ENCODE measurements around the gene FARSB.
"Not testable (repeated sequence)": the region's sequence is repeated elsewhere in the genome, so short reads cannot be mapped to it uniquely, and the experiment has no call there.

The FARSB gene

DNA sequence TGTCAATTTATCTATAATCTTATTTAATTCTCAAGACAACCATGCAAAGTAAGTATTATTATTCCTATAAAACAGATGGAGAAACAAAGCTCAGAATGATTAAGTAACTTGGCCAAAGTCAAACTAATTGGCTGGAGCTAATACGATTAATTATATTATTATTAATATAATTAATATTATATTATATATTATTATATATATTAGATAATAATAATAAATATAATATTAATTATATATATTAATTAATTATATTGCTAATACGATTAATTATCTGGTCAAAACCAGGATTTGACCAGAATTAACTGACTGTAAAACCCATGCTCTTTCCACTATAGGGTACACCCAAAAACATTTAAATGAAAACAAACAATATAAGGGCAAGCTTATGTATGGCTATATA, 52.4 kb downstream of the FARSB start:
- no peak for DNase-seq

- DNase-seq, result no peak
These were observed 57.3 kb downstream of the FARSB start for GRCh38 chr2:222598611-222599010.

GRCh38 chr2:222595581-222595980, 60.3 kb downstream of the FARSB start:
- no peak for DNase-seq

DNA sequence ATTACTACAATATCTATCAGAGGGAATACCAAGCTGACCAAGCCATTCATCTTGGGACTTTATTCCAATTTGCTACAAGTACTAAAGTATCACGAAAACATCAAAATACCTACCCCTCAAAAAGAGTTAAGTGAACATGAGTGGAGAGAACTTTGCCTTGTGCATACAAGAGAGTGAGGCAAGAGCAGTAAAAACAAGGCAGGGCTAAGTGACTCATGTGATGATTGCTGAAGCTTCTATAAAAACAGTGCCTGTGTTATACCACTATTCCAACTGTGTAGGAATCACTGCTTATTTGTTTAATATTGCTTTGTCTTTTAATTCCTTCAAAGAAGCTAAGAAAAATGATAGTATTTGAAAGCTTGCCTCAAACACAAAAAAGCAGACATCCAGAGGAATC, 61.2 kb downstream of the FARSB start:
- no peak for DNase-seq

DNA sequence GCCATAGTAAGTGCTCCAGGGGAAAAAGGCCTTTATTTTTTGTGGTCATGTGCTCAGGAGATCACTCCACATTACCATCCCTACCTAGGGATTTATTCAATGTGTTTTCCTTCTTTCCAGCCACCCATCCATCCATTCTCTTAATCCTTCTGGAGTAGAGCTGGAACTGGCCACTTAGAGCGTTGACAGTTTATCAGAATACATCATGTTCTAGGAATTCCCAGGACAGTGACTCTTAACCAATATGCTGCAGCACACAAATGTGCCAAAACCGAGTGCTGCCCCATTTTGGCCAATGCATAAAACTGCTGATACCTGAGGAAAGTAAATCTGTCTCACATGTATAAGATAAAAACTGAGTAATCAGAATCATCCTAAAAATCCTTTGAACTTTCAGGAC, 63.7 kb downstream of the FARSB start:
- DNase-seq, result no peak

- DNase-seq, result no peak
These were observed 64.2 kb downstream of the FARSB start for GRCh38 chr2:222591661-222592060.

- DNase-seq, result not testable (repeated sequence)
These were observed 71.3 kb downstream of the FARSB start for GRCh38 chr2:222584589-222584988.

DNA sequence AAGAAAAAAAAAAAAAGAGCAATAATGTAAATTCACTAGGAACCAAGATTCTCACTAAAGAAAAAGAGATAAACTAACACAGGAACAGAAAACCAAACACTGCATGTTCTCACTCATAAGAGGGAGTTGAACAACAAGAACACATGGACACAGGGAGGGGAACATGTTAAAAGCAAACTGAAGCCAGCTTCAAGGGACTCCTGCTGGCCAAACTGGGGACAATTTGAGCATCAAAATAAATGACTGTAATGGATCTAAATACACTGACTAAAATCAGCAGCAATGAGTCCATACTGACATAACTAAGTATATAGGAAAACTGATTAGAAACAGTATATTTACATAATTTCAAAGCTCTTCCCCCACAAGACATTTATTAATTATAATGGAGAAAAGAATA, 73.0 kb downstream of the FARSB start:
- no peak for DNase-seq

DNA sequence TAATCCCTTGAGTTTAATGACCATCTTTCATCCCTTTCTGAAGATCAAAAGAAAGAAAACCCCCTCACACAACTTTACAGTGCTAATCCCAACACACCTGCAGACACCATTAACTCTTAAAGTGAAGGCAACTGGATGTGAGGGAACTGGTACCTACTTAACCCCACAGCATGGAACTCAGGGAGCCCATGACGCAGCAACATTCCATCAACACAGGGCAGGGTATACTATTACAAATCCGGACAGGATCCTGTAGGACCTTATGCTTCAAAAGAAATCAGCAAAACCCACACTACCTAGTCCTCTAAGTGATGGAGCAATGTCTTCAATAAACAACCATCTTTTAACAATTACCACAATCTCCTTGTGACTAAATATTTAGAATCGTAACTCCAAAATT, 78.6 kb downstream of the FARSB start:
- no peak for DNase-seq

DNA sequence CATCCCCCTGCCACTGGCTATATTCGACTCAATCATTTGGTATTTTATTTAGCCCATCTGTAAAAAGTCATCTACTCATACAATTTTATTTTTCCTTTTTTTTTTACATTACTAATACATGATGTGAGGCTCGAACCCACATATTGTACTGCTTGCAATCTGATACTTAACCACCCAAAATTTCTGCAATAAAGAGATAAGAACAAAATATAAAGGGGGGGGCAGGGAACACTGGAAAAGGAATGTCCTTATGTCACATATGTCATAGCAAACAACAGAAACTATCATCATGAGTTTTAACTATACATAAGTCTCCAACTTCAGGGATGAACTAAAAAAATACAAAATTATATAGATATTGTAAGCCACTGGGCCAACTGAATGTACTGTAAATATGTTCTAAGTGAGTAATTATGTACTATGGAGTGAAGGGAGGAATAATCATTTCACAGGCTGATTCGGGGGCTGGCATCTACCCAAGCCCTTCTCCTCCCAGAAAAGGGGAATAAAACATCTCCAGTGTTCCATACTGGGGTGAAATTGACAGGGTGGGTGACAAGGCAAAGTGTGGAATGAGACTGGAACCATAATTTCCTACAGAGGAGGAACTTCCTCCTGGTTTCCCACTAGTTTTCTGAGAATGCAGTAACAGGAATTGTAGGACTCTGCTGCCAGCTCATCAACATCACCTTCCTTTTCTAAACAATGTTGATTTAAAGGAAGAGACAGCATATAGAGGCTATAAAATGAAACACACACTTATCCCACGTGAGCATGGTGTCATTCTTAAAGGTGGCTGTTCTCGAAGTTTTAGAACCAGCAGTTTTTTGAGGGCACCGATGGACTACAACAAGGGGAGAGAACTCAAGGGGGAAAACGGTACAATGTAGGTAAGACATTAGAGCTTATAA, 79.5 kb downstream of the FARSB start:
- no peak for DNase-seq

DNA sequence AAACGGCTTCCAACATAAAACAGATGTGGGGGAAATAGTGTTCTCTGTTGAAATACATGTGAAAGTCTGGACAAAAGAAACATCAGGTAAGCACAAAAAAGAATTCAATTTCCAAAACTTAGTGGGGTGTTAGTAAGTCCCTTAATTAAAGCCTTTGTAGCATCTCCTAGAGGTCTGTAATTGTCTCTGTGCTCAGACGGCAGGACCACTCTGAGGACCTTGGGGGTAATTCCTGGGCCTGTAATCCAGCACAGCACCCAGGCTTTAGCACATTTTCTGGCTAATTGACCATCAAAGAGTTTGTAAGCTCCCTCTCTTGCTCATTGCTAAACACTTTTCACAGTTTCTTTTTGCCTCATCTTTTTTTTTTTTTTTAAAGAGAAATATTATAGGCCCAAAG, 80.3 kb downstream of the FARSB start:
- no peak for DNase-seq

GRCh38 chr2:222572751-222573174, 83.1 kb downstream of the FARSB start:
- peak; percentile 8 for DNase-seq

- no peak for DNase-seq
These were observed 83.6 kb downstream of the FARSB start for GRCh38 chr2:222572264-222572721.

DNA sequence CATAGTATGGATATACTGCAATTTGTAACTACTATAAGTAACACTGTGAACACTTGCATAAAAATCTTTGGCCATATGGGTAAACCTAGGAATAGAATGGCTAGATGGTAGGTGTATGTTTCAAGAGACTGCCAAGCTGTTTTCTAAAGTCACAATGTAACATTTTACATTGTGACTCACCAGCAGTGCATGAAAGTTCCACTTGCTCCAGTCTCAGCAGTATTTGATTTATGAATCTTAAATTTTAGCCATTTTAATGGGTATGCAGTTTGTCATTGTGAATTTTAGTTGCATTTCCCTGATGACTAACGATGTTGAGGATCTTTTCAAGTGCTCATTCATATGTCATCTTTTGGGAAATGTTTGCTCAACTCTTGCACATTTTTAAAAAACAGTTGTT, 86.1 kb downstream of the FARSB start:
- no peak for DNase-seq

GRCh38 chr2:222568865-222569264, 87.0 kb downstream of the FARSB start:
- no peak for DNase-seq

DNA sequence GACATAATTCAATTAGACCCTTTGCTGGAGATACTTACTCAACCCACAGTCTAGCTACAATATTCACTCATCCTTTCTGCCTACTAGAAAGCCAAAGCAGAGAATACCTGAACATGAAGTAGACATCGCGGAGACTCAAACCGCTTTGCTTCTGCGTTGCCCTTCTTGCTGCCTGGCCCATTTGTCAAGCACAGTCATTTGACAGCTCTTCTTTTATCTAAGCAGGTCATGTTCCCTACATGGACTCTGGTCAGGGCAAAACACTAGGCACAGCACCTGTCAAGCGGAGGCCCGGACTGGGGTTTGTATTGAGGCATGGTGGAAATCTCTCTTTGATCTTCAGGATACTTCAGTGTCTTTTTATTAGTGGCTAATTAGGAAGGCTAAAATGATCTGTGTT, 89.7 kb downstream of the FARSB start:
- DNase-seq, result no peak

GRCh38 chr2:222563936-222564335, 92.0 kb downstream of the FARSB start:
- DNase-seq, result no peak

DNA sequence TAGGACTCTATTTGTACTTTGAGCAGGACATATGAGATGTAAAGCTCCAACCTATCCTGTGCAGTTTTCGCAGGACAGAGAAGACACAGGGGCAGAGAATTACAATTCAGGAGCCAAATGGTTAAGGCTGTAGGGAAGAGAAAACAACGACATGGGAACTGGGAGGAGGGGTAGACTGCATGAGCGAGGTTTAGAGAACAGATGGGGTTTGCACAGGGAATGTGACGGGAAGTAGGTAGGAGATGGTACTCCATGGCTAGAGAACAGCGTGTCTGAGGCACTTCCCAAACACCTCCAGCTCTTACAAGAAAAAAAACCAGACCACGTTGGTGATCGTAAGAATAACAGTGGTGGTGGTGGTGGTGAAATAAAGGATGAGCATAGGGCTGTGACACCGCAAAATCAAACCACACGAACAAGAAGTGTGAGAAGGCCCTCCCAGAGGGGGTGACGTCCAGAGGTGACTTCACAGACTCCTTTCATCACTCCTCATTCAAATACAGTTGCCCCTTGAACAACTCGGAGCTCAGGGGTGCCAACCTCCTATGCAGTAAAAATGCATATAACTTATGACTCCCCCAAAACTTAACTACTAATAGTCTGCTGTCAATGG, 92.7 kb downstream of the FARSB start:
- no peak for DNase-seq

DNA sequence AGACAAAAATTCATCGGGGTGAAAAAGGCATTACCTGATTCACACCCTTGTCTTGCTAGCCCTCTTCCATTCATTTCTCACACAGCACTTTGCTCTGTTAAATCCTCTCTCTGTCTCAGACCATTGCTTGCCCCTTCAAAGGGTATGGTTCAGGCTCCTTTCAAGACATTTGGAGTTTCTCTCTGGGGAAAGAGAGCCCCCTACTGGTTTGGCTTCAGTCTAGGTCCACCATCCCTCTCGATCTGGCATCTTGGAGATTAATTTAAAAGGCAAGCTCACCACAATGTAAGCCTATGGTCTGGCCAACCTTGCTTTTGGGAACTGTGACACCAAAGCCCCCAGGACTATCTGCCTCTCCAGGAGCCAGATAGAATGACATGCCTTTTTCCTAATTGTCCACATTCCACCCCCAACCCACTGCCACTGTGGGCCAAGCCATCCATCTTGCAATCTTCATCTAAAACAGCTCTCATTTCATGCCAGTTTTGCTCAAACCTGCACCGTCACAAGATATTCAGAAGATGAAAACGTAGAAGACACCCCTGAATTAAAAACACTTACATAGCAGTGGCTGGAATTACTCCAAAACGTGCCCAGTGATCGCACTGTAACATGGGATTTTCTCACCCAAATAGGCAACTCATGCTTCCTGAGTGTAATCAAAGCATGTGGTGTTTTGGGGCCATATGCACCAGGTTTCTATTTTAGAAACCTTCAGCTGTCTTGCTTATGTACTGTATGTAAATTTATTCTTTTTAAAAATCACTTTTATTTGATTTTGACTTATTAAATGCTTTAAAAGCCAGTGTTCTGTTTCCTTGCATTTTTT, 93.9 kb downstream of the FARSB start:
- DNase-seq, result peak; percentile 4

DNA sequence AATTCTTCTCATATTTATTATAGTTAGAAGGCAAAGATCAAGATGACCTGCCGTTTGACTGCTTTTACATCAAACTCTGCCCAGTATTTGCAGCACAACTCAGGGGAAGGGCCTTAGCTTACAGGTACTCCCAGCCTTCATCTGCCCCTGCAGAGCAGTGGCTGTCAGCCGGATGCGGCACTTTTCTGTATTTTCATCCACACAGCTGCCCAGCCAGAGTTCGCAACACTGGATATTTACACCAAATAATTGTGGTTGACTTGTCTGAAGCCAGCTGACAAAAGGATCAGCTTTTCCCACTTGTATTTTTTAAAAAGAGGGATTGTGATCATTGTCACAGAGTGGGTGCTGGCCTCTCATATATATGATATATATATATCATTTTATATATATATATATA, 94.7 kb downstream of the FARSB start:
- DNase-seq, result no peak

GRCh38 chr2:222554517-222554916, 101.4 kb downstream of the FARSB start:
- no peak for DNase-seq

- no peak for DNase-seq
These were observed 106.9 kb downstream of the FARSB start for GRCh38 chr2:222548992-222549391.

GRCh38 chr2:222547083-222547482, 108.8 kb downstream of the FARSB start:
- DNase-seq, result no peak
